IPS-NIHi11 (cell line): ENCODE measurements around the gene PWP2.
"Not testable (repeated sequence)": the region's sequence is repeated elsewhere in the genome, so short reads cannot be mapped to it uniquely, and the experiment has no call there.

ENCODE experiments used
- DNase-seq: peaks from one replicate; pipeline ENCODE4 v3.0.0; 2012; ENCODE audit warnings: mixed read lengths, low spot score

The PWP2 gene

GRCh38 chr21:44107026-44107501 lies at the start of gene PWP2:
PWP2 (plus strand) TSS chr21:44107399; CDS start chr21:44107417, 18 bp downstream.
- DNase-seq: not testable (repeated sequence)

GRCh38 chr21:44057960-44058651 lies 49.1 kb upstream of the PWP2 start:
- DNase-seq: no peak

GRCh38 chr21:44058652-44058964 lies 48.6 kb upstream of the PWP2 start:
- DNase-seq: no peak

- no peak for DNase-seq
Observed at GRCh38 chr21:44058981-44059380, 48.2 kb upstream of the PWP2 start.

GRCh38 chr21:44059710-44060109 lies 47.5 kb upstream of the PWP2 start:
- no peak for DNase-seq

- no peak for DNase-seq
Observed at GRCh38 chr21:44062380-44062779, 44.8 kb upstream of the PWP2 start.

- no peak for DNase-seq
Observed at GRCh38 chr21:44063151-44063912, 43.9 kb upstream of the PWP2 start.

GRCh38 chr21:44064852-44065403 lies 42.3 kb upstream of the PWP2 start:
- DNase-seq: no peak

GRCh38 chr21:44065428-44065827 lies 41.8 kb upstream of the PWP2 start:
- no peak for DNase-seq

GRCh38 chr21:44066116-44066515 lies 41.1 kb upstream of the PWP2 start:
- no peak for DNase-seq

- DNase-seq: no peak
Observed at GRCh38 chr21:44067011-44067839, 40.0 kb upstream of the PWP2 start.

GRCh38 chr21:44070391-44070790 lies 36.8 kb upstream of the PWP2 start:
- DNase-seq: no peak

GRCh38 chr21:44071359-44072104 lies 35.7 kb upstream of the PWP2 start:
- no peak for DNase-seq

GRCh38 chr21:44072111-44072510 lies 35.1 kb upstream of the PWP2 start:
- no peak for DNase-seq

- no peak for DNase-seq
Observed at GRCh38 chr21:44074315-44074958, 32.8 kb upstream of the PWP2 start.

GRCh38 chr21:44076316-44076715 lies 30.9 kb upstream of the PWP2 start:
- no peak for DNase-seq

GRCh38 chr21:44078411-44078981 lies 28.7 kb upstream of the PWP2 start:
- peak; percentile 39 for DNase-seq

- no peak for DNase-seq
Observed at GRCh38 chr21:44079446-44079845, 27.8 kb upstream of the PWP2 start.

- DNase-seq: no peak
Observed at GRCh38 chr21:44079846-44080245, 27.4 kb upstream of the PWP2 start.

- peak; percentile 48 for DNase-seq
Observed at GRCh38 chr21:44082648-44083440, 24.4 kb upstream of the PWP2 start.
